Measurements from ENCODE around the gene CBFA2T2.

Gene CBFA2T2

DNA sequence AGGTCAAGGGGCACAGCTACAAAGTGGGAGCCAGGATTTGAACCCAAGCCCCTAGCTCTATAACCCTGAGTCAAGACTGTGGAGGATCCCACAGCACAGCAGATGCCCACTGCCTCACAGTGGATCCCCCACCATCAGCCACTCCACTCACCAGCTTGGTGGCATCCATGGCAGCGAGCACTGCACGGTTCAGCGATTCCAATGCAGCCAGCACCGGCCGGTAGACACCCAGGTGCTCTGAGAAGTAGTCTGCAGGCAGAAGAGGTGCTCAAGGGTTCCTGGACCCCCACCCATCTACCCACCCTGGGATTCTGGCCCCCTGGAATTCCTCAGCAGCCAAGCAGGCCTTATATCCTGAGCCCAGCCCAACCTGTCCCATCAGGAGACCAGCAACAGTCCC, 179.3 kb downstream of the CBFA2T2 start:
- H3K36me3 ChIP-seq (ENCODE audit: control insufficient read depth, insufficient read depth, low read length), result peaks cover 46% of the 10 kb centered on the region
- H3K4me3 ChIP-seq (ENCODE audit: extremely low read depth, insufficient read depth, low read length, poor library complexity, severe bottlenecking), result no peak overlapping the region
- H3K4me1 ChIP-seq (ENCODE audit: control insufficient read depth, insufficient read depth, low read length, poor library complexity, severe bottlenecking), result peaks cover 22% of the 10 kb centered on the region
- H3K27ac ChIP-seq (ENCODE audit: low read depth, low read length, severe bottlenecking), result no peak overlapping the region
- H3K9me3 ChIP-seq (ENCODE audit: control insufficient read depth, low read length), result no peaks in the 10 kb centered on the region
- WGBS, 2 experiments (ENCODE audit: insufficient coverage in 2 of 2), result 90% methylated on average over 5 of the region's 5 CpGs; no CpG with 5 or more reads in 1 of the 2 experiments

DNA sequence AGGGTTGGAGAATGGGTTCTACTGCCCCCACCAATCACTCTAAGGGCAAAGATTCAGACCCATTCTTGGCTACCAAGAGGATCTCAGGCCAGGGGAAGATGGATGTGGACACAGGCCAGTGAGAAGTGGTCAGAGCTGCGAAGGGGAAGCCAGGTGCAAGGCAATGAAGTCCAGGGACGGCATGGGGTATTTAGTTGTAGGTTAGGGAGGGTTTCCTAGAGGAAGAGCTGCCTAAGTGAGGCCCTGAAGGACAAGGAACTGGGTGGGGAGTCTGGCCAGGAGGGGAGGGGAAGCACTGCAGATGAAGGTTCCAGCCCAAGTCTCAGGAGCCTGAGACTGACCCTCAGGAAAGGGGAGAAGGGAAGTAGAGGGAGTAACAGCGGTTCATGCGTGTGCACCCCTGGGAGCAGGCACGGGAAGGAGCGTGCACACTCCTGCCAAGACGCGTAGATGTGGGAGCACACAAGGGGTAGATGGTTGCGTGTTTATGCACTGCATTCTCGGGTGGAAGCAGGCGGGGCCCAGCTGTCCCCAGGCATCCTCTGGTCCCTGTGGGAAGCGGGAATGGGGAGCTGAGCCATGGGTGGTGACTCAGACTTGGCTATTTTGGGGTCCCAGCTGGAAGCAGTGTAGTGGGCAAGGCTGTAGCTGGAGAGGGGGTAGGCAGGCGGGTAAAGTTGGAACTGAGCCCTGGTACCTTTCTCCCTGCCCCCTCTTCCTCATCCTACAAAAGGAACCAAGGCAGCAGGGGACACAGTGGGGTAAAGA, 180.2 kb downstream of the CBFA2T2 start:
- no peaks in the 10 kb centered on the region for H3K9me3 ChIP-seq (ENCODE audit: control insufficient read depth, low read length)
- peaks cover 46% of the 10 kb centered on the region for H3K36me3 ChIP-seq (ENCODE audit: control insufficient read depth, insufficient read depth, low read length)
- peaks cover 21% of the 10 kb centered on the region for H3K4me1 ChIP-seq (ENCODE audit: control insufficient read depth, insufficient read depth, low read length, poor library complexity, severe bottlenecking)
- no peak overlapping the region for H3K27ac ChIP-seq (ENCODE audit: low read depth, low read length, severe bottlenecking)
- 92 to 93% methylated on average over 10 to 11 of the region's 13 CpGs for WGBS, 2 experiments (ENCODE audit: insufficient coverage in 2 of 2)
- H3K4me3 ChIP-seq (ENCODE audit: extremely low read depth, insufficient read depth, low read length, poor library complexity, severe bottlenecking), result no peak overlapping the region

DNA sequence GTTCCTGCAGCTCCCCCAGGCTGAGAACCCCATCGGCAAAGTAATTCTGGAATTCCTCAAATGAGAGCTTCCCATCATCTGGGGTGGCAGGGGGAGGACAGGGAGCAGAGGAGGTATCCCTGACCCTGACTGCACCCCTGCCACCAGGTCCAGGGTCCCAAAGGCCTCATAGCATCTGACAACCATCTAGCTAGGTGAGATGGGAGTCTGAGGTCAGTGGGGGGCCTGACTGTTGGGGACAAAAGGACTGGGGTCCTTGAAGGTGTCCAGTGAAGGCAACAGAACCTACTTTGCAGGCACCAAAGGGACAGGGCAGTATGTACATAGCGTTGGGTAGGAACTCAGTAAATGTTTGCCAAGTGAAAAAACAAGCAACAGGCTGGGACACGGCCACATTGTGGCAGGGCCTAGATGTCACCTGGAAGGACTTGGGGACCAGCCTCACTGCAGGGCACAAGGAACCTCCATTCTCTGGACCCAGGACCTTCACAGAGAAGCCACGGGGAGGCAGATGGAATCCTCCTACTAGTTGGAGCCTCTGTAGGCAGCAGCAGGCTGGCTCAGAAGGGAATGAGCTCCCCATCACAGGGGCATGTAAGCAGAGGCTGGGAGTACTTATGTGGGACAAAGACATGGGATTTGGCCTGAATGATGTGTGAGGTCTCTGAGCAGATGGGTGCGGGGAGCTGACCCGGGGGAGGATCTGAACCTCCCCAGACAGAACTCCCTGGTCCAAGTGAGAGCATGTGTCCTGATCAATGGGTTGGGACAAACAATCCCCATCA, 181.0 kb downstream of the CBFA2T2 start:
- no peak overlapping the region for H3K4me3 ChIP-seq (ENCODE audit: extremely low read depth, insufficient read depth, low read length, poor library complexity, severe bottlenecking)
- WGBS, 2 experiments (ENCODE audit: insufficient coverage in 2 of 2), result 96 to 98% methylated on average over 4 to 6 of the region's 6 CpGs
- no peak overlapping the region for H3K27ac ChIP-seq (ENCODE audit: low read depth, low read length, severe bottlenecking)
- peaks cover 29% of the 10 kb centered on the region for H3K4me1 ChIP-seq (ENCODE audit: control insufficient read depth, insufficient read depth, low read length, poor library complexity, severe bottlenecking)
- peaks cover 45% of the 10 kb centered on the region for H3K36me3 ChIP-seq (ENCODE audit: control insufficient read depth, insufficient read depth, low read length)
- no peaks in the 10 kb centered on the region for H3K9me3 ChIP-seq (ENCODE audit: control insufficient read depth, low read length)

DNA sequence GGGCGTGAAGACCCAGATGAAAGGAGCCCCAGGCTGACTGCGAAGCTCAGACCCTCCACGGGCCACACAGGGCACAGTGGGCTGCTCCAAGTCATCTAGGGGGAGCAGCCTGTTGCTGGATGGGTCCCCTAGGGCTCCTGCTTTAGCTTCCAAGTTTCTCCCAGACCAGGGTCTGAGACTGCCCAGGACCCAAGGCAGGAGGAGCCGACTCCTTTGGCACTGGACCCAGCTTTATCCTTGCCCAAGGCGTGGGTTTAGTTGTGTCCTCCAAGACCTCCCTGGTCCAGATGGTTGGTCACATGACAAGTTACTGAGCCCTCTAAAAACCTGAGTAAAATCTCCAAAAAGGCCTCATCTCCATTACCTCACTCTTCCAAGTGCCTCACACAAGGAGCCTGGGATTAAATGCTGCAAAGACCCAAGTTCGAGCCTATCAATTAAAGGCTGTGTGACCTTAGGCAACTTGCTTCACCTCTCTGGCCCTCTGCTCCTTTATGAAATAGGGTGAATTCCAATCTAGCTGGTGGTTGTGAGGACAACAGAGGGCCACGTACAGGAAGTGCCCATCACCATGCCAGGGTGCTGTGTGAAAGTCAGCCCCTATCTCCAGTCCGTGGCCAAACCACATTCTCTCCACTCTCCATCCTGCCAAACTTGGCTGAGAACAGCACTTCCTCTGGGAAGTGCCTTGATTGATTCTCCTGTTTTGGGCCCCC, 181.8 kb downstream of the CBFA2T2 start:
- Histone ChIP-seq H3K9me3 (ENCODE audit: control insufficient read depth, low read length) (no peaks in the 10 kb centered on the region), H3K27ac (ENCODE audit: low read depth, low read length, severe bottlenecking) (no peak overlapping the region), H3K4me3 (ENCODE audit: extremely low read depth, insufficient read depth, low read length, poor library complexity, severe bottlenecking) (no peak overlapping the region), H3K4me1 (ENCODE audit: control insufficient read depth, insufficient read depth, low read length, poor library complexity, severe bottlenecking) (peaks cover 23% of the 10 kb centered on the region), H3K36me3 (ENCODE audit: control insufficient read depth, insufficient read depth, low read length) (peaks cover 53% of the 10 kb centered on the region)
- whole genome bisulfite sequencing, 2 experiments (ENCODE audit: insufficient coverage in 2 of 2), result 92 to 94% methylated on average over 6 to 7 of the region's 8 CpGs

GRCh38 chr20:33672426-33673113, 182.7 kb downstream of the CBFA2T2 start:
- no peak overlapping the region for H3K27ac ChIP-seq (ENCODE audit: low read depth, low read length, severe bottlenecking)
- WGBS, 2 experiments (ENCODE audit: insufficient coverage in 2 of 2), result 56 to 72% methylated on average over 11 to 16 of the region's 17 CpGs

GRCh38 chr20:33673114-33673409, 183.2 kb downstream of the CBFA2T2 start:
- 54 to 71% methylated on average over 3 to 4 of the region's 4 CpGs for WGBS, 2 experiments (ENCODE audit: insufficient coverage in 2 of 2)
- H3K4me1 ChIP-seq (ENCODE audit: control insufficient read depth, insufficient read depth, low read length, poor library complexity, severe bottlenecking), result peaks cover 23% of the 10 kb centered on the region
- H3K4me3 ChIP-seq (ENCODE audit: extremely low read depth, insufficient read depth, low read length, poor library complexity, severe bottlenecking), result peak overlapping the region; percentile 69
- H3K9me3 ChIP-seq (ENCODE audit: control insufficient read depth, low read length), result no peaks in the 10 kb centered on the region
- H3K27ac ChIP-seq (ENCODE audit: low read depth, low read length, severe bottlenecking), result no peak overlapping the region
- peaks cover 66% of the 10 kb centered on the region for H3K36me3 ChIP-seq (ENCODE audit: control insufficient read depth, insufficient read depth, low read length)

More at GRCh38 chr20:33672426-33673113, 182.7 kb downstream of the CBFA2T2 start:
- Histone ChIP-seq H3K4me3 (ENCODE audit: extremely low read depth, insufficient read depth, low read length, poor library complexity, severe bottlenecking) (peak overlapping the region; percentile 69), H3K4me1 (ENCODE audit: control insufficient read depth, insufficient read depth, low read length, poor library complexity, severe bottlenecking) (peaks cover 23% of the 10 kb centered on the region), H3K9me3 (ENCODE audit: control insufficient read depth, low read length) (no peaks in the 10 kb centered on the region), H3K36me3 (ENCODE audit: control insufficient read depth, insufficient read depth, low read length) (peaks cover 61% of the 10 kb centered on the region)

DNA sequence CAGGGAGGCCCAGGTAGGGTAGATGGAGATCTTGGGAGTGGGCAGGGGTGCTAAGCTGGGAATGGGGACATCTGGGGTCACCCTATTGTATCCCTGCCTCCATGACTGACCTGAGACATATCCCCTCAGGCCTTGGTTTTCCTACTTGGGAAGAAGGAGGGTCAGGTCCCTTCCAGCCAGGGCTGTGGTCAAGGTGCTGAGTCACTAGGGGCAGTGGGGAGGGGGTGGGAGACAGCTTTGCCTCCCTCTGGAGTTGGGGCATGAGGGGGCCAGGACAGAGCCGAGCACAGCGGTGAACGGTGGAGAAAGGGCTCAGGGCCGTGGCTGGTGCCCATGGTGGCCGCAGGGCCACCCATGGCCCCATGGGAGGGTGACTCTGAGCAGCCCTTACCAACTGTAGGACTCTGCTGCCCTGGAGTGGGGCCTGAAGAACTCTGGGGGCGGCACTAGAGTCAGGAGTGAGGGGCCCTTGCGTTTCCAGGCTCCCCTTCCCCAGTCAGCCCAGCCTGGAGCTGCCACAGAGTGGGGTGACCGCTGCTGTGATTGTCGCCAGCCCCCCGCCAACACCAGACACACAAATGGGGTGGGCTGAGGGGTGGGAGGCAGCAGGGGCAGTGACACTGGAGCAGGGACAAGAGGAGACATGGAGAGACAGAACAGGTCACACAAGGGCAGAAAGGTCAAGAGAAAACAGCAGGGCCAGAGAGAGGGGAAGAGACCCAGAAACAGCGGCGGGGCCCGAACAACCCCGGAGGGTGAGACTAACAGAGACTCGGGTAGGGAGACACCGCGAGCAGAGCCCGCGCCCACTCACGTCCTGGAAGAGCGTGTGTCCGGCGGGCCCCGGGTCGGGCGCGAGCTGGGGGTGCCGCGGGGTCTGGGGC, 183.8 kb downstream of the CBFA2T2 start:
- Histone ChIP-seq H3K4me3 (ENCODE audit: extremely low read depth, insufficient read depth, low read length, poor library complexity, severe bottlenecking) (peak overlapping the region; percentile 69), H3K36me3 (ENCODE audit: control insufficient read depth, insufficient read depth, low read length) (peaks cover 67% of the 10 kb centered on the region), H3K4me1 (ENCODE audit: control insufficient read depth, insufficient read depth, low read length, poor library complexity, severe bottlenecking) (peaks cover 23% of the 10 kb centered on the region), H3K27ac (ENCODE audit: low read depth, low read length, severe bottlenecking) (peak overlapping the region; percentile 49), H3K9me3 (ENCODE audit: control insufficient read depth, low read length) (no peaks in the 10 kb centered on the region)
- WGBS, 2 experiments (ENCODE audit: insufficient coverage in 2 of 2), result 2 to 4% methylated on average over 15 to 26 of the region's 29 CpGs

- peaks cover 66% of the 10 kb centered on the region for H3K36me3 ChIP-seq (ENCODE audit: control insufficient read depth, insufficient read depth, low read length)
- H3K4me1 ChIP-seq (ENCODE audit: control insufficient read depth, insufficient read depth, low read length, poor library complexity, severe bottlenecking), result peaks cover 23% of the 10 kb centered on the region
- H3K27ac ChIP-seq (ENCODE audit: low read depth, low read length, severe bottlenecking), result peak within 1 kb of the TSS; percentile 59
- peak within 1 kb of the TSS; percentile 69 for H3K4me3 ChIP-seq (ENCODE audit: extremely low read depth, insufficient read depth, low read length, poor library complexity, severe bottlenecking)
- 3 to 4% methylated on average over 63 to 68 of the region's 73 CpGs for WGBS, 2 experiments (ENCODE audit: insufficient coverage in 2 of 2)
- H3K9me3 ChIP-seq (ENCODE audit: control insufficient read depth, low read length), result no peaks in the 10 kb centered on the region
Observed at GRCh38 chr20:33674294-33675135, 184.6 kb downstream of the CBFA2T2 start, which contains the start of gene NECAB3. NECAB3 (minus strand) TSS chr20:33674428; CDS start chr20:33674352, 76 bp downstream.
